Measurements from ENCODE around the gene DNAJB13.

Gene DNAJB13

GRCh38 chr11:73996161-73996747, 45.4 kb downstream of the DNAJB13 start:
- TF ChIP-seq SPI1 (IDR thresholded peaks at IDR 0.05; ENCODE audit: low read depth, low read length) (no peak), POLR2AphosphoS5 (IDR thresholded peaks at IDR 0.05; ENCODE audit: low read depth, low read length) (no peak), TAF1 (IDR thresholded peaks at IDR 0.05; ENCODE audit: low read depth, low read length) (no peak), POLR2A (IDR thresholded peaks at IDR 0.05; ENCODE audit: low read depth, low read length) (no peak), POU2F2 (IDR thresholded peaks at IDR 0.05; ENCODE audit: low read depth, low read length) (no peak), PAX5 (IDR thresholded peaks at IDR 0.05; ENCODE audit: insufficient read depth, low read length, severe bottlenecking) (no peak)
- no peak for DNase-seq (ENCODE audit: insufficient read length, low spot score)
- no peak for FAIRE-seq

DNA sequence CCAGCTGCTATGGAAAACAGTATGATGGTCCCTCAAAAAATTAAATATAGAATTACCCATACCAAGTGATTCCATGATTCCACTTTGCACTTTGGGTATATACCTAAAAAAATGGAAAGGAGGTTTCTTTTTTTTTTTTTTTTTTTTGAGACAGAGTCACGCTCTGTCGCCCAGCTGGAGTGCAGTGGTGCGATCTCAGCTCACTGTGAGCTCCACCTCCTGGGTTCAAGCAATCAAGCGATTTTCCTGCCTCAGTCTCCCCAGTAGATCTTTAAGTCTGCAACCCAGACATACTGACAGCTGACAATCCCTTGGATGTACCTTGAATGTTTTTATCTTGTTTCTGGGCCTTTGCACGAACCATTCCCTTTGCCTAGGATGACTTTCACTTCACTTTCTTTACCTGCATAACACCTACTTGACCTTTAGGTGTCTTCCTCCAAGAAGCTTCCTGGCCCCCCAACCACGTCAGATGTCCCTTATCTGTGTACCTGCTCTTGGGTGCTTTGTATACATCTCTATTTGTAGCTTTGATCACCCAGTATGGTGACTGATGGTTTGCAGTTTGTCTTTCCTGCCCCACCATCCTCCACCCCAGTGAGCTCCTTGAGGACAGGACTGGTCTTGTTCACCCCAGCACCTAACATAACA, 46.4 kb downstream of the DNAJB13 start:
- DNase-seq (ENCODE audit: insufficient read length, low spot score): no peak
- TF ChIP-seq SPI1 (IDR thresholded peaks at IDR 0.05; ENCODE audit: low read depth, low read length) (peak; percentile 69), POLR2A (IDR thresholded peaks at IDR 0.05; ENCODE audit: low read depth, low read length) (no peak), POU2F2 (IDR thresholded peaks at IDR 0.05; ENCODE audit: low read depth, low read length) (no peak), PAX5 (IDR thresholded peaks at IDR 0.05; ENCODE audit: insufficient read depth, low read length, severe bottlenecking) (peak; percentile 94), POLR2AphosphoS5 (IDR thresholded peaks at IDR 0.05; ENCODE audit: low read depth, low read length) (no peak)
- peak; percentile 86 for FAIRE-seq

- DNase-seq (ENCODE audit: insufficient read length, low spot score) (no peak), FAIRE-seq (no peak)
- TF ChIP-seq TAF1 (IDR thresholded peaks at IDR 0.05; ENCODE audit: low read depth, low read length) (no peak), POU2F2 (IDR thresholded peaks at IDR 0.05; ENCODE audit: low read depth, low read length) (no peak), POLR2AphosphoS5 (IDR thresholded peaks at IDR 0.05; ENCODE audit: low read depth, low read length) (no peak), POLR2A (IDR thresholded peaks at IDR 0.05; ENCODE audit: low read depth, low read length) (no peak), PAX5 (IDR thresholded peaks at IDR 0.05; ENCODE audit: insufficient read depth, low read length, severe bottlenecking) (no peak), SPI1 (IDR thresholded peaks at IDR 0.05; ENCODE audit: low read depth, low read length) (no peak)
Observed at GRCh38 chr11:73998846-73999575, 48.2 kb downstream of the DNAJB13 start.

DNA sequence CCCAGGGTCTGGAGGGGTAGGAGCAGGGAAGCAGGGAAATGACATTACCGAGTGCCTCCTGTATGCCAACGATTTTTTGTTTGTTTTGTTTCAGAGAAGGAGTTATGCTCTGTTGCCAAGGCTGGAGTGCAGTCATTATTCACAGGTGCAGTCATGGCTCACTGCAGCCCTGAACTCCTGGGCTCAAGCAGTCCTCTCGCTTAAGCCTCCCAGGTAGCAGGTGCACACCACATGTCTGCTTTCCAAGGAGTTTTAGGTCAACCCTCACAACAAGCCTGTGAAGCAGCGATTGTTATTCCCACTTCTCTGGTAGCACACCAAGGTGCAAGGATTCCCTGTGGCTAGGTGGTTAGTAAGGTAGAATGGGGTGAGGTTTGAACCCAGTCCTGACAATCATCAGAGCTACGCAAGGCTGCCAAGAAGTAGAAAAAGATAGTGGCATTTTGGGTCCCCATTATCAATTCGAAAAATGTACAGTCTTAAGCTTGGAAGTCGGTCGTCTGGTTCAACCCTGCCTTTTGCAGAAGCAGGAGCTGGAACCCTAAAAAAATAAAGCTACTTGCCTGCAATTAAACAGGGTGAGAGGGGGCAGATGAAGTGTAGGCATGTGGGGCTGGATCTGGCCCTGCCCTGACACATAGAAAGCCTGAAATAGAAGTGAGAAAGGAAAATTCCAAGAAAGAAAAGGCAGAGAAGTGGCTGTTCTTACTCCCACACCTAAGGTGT, 48.9 kb downstream of the DNAJB13 start:
- no peak for TF ChIP-seq POLR2AphosphoS5 (IDR thresholded peaks at IDR 0.05; ENCODE audit: low read depth, low read length)
- no peak for TF ChIP-seq POLR2A (IDR thresholded peaks at IDR 0.05; ENCODE audit: low read depth, low read length)
- TF ChIP-seq POU2F2 (IDR thresholded peaks at IDR 0.05; ENCODE audit: low read depth, low read length): no peak
- no peak for TF ChIP-seq TAF1 (IDR thresholded peaks at IDR 0.05; ENCODE audit: low read depth, low read length)
- no peak for TF ChIP-seq SPI1 (IDR thresholded peaks at IDR 0.05; ENCODE audit: low read depth, low read length)
- TF ChIP-seq PAX5 (IDR thresholded peaks at IDR 0.05; ENCODE audit: insufficient read depth, low read length, severe bottlenecking): no peak
- FAIRE-seq (peak; percentile 64), DNase-seq (ENCODE audit: insufficient read length, low spot score) (no peak)

GRCh38 chr11:74000307-74001133, 49.7 kb downstream of the DNAJB13 start:
- no peak for FAIRE-seq
- TF ChIP-seq POU2F2 (IDR thresholded peaks at IDR 0.05; ENCODE audit: low read depth, low read length) (no peak), POLR2AphosphoS5 (IDR thresholded peaks at IDR 0.05; ENCODE audit: low read depth, low read length) (no peak), PAX5 (IDR thresholded peaks at IDR 0.05; ENCODE audit: insufficient read depth, low read length, severe bottlenecking) (no peak), TAF1 (IDR thresholded peaks at IDR 0.05; ENCODE audit: low read depth, low read length) (no peak)
- DNase-seq (ENCODE audit: insufficient read length, low spot score): no peak

- DNase-seq (ENCODE audit: insufficient read length, low spot score) (no peak), FAIRE-seq (no peak)
- TF ChIP-seq SPI1 (IDR thresholded peaks at IDR 0.05; ENCODE audit: low read depth, low read length) (no peak), POU2F2 (IDR thresholded peaks at IDR 0.05; ENCODE audit: low read depth, low read length) (no peak), PAX5 (IDR thresholded peaks at IDR 0.05; ENCODE audit: insufficient read depth, low read length, severe bottlenecking) (no peak), TAF1 (IDR thresholded peaks at IDR 0.05; ENCODE audit: low read depth, low read length) (no peak), POLR2AphosphoS5 (IDR thresholded peaks at IDR 0.05; ENCODE audit: low read depth, low read length) (no peak), POLR2A (IDR thresholded peaks at IDR 0.05; ENCODE audit: low read depth, low read length) (no peak)
Observed at GRCh38 chr11:74001822-74002286, 51.0 kb downstream of the DNAJB13 start.

DNA sequence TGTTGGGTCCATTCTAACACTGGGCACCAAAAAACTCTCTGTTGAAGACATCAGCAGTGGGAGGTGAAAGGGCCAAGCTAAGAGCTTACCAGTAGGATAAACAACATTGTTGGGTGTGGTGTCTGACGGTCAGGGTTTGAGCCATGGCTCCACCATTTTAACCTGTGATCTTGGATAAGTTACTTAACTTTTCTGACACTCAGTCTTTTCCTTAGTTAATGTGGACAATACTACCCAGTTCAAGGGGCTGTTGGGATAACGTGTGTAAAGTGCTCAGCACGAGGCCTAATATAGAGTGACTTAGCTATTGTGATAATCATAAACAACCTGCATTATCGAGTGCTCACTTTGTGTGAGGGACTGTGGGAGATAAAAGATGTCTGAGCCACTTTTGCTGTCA, 52.0 kb downstream of the DNAJB13 start:
- TF ChIP-seq POLR2A (IDR thresholded peaks at IDR 0.05; ENCODE audit: low read depth, low read length): no peak
- TF ChIP-seq POU2F2 (IDR thresholded peaks at IDR 0.05; ENCODE audit: low read depth, low read length): no peak
- no peak for TF ChIP-seq PAX5 (IDR thresholded peaks at IDR 0.05; ENCODE audit: insufficient read depth, low read length, severe bottlenecking)
- no peak for TF ChIP-seq TAF1 (IDR thresholded peaks at IDR 0.05; ENCODE audit: low read depth, low read length)
- no peak for TF ChIP-seq POLR2AphosphoS5 (IDR thresholded peaks at IDR 0.05; ENCODE audit: low read depth, low read length)
- no peak for TF ChIP-seq SPI1 (IDR thresholded peaks at IDR 0.05; ENCODE audit: low read depth, low read length)
- no peak for DNase-seq (ENCODE audit: insufficient read length, low spot score)

GRCh38 chr11:74004046-74004695, 53.3 kb downstream of the DNAJB13 start:
- TF ChIP-seq PAX5 (IDR thresholded peaks at IDR 0.05; ENCODE audit: insufficient read depth, low read length, severe bottlenecking): no peak
- no peak for TF ChIP-seq POLR2A (IDR thresholded peaks at IDR 0.05; ENCODE audit: low read depth, low read length)
- no peak for TF ChIP-seq POLR2AphosphoS5 (IDR thresholded peaks at IDR 0.05; ENCODE audit: low read depth, low read length)
- no peak for TF ChIP-seq TAF1 (IDR thresholded peaks at IDR 0.05; ENCODE audit: low read depth, low read length)
- no peak for TF ChIP-seq POU2F2 (IDR thresholded peaks at IDR 0.05; ENCODE audit: low read depth, low read length)
- no peak for TF ChIP-seq SPI1 (IDR thresholded peaks at IDR 0.05; ENCODE audit: low read depth, low read length)
- no peak for FAIRE-seq
- no peak for DNase-seq (ENCODE audit: insufficient read length, low spot score)

More for the DNA sequence above, 52.0 kb downstream of the DNAJB13 start:
- no peak for FAIRE-seq

All from GM12891 (cell line).